ENCODE data around the gene ROBO3.

The ROBO3 gene

GRCh38 chr11:124843616-124843910 is 21.7 kb upstream of the ROBO3 start:
- FAIRE-seq, result no peak

- no peak for FAIRE-seq
Measured at GRCh38 chr11:124844664-124845079, 20.6 kb upstream of the ROBO3 start.

- FAIRE-seq, result no peak
Measured at GRCh38 chr11:124846070-124846673, 19.1 kb upstream of the ROBO3 start.

GRCh38 chr11:124859171-124859570 is 6.1 kb upstream of the ROBO3 start:
- FAIRE-seq, result no peak

- FAIRE-seq, result no peak
Measured at GRCh38 chr11:124861670-124862069, 3.6 kb upstream of the ROBO3 start.

GRCh38 chr11:124863137-124863825 is 2.0 kb upstream of the ROBO3 start:
- FAIRE-seq, result no peak

GRCh38 chr11:124863826-124864165 is 1.4 kb upstream of the ROBO3 start:
- FAIRE-seq, result no peak

GRCh38 chr11:124864176-124864891 is 898 bp upstream of the ROBO3 start:
- FAIRE-seq, result no peak

- no peak for FAIRE-seq
Measured at GRCh38 chr11:124864892-124865180, 396 bp upstream of the ROBO3 start.

GRCh38 chr11:124865902-124866851 is 945 bp downstream of the ROBO3 start:
- FAIRE-seq, result no peak

GRCh38 chr11:124867700-124868099 is 2.5 kb downstream of the ROBO3 start:
- FAIRE-seq, result no peak

GRCh38 chr11:124868331-124869274 is 3.4 kb downstream of the ROBO3 start:
- FAIRE-seq, result no peak

- no peak for FAIRE-seq
Measured at GRCh38 chr11:124869331-124869730, 4.1 kb downstream of the ROBO3 start.

- FAIRE-seq, result no peak
Measured at GRCh38 chr11:124869856-124870387, 4.7 kb downstream of the ROBO3 start.

- no peak for FAIRE-seq
Measured at GRCh38 chr11:124870430-124870829, 5.2 kb downstream of the ROBO3 start.

GRCh38 chr11:124872280-124872679 is 7.0 kb downstream of the ROBO3 start:
- no peak for FAIRE-seq

- no peak for FAIRE-seq
Measured at GRCh38 chr11:124872741-124873140, 7.5 kb downstream of the ROBO3 start.

GRCh38 chr11:124873951-124874350 is 8.7 kb downstream of the ROBO3 start:
- no peak for FAIRE-seq

GRCh38 chr11:124874571-124875255 is 9.5 kb downstream of the ROBO3 start:
- FAIRE-seq, result no peak

GRCh38 chr11:124875401-124875800 is 10.2 kb downstream of the ROBO3 start:
- FAIRE-seq, result no peak

All from TTC549 (cell line).